T-helper 17 cell (primary cell): ENCODE results near the gene IPO9. TPM values are rescaled to one million over a fixed set of nuclear protein-coding genes. Genes with fewer than 3 reads are reported as not detected.

Experiments used
- ATAC-seq: fragments of 150-1000 bp; cut with Tn5 transposase; 2 replicates; pipeline ENCODE4 v1.10.0; 2021; ENCODE audit warnings: mild to moderate bottlenecking, moderate library complexity
- DNase-seq, 3 donors: peaks; one replicate each; pipeline versions ENCODE4 v3.0.0 to v3.0.0-alpha.2; 2020 to 2021
- H3K9me3 ChIP-seq: one replicate; pipeline ENCODE4 v1.7.0; 2013; ENCODE audit warnings: low read length, mild to moderate bottlenecking; ENCODE audit not compliant: control insufficient read depth, poor library complexity, severe bottlenecking
- H3K27ac Mint-ChIP-seq: one replicate; pipeline ENCODE4 v1.8.0; 2022; ENCODE audit warnings: mild to moderate bottlenecking, moderate library complexity, mixed read lengths
- H3K27me3 Mint-ChIP-seq: one replicate; pipeline ENCODE4 v1.8.0; 2022; ENCODE audit warnings: mixed read lengths
- H3K36me3 Mint-ChIP-seq: one replicate; pipeline ENCODE4 v1.8.0; 2022; ENCODE audit warnings: low read depth, mixed read lengths
- H3K4me1 Mint-ChIP-seq: one replicate; pipeline ENCODE4 v1.8.0; 2022; ENCODE audit warnings: mild to moderate bottlenecking, mixed read lengths
- H3K4me3 Mint-ChIP-seq: one replicate; pipeline ENCODE4 v1.8.0; 2022; ENCODE audit warnings: mild to moderate bottlenecking, moderate library complexity, mixed read lengths
- total RNA-seq, 4 donors: library from RNA in 2 of 4; stranded (reverse) in 2 of 4; gene quantifications; one replicate each; pipeline ENCODE4 v1.2.3 and lab custom pipeline; 2022 to 2026

IPO9 gene
- total RNA-seq, 2 donors from 2014 or later: 24.0 to 29.3 TPM

DNA sequence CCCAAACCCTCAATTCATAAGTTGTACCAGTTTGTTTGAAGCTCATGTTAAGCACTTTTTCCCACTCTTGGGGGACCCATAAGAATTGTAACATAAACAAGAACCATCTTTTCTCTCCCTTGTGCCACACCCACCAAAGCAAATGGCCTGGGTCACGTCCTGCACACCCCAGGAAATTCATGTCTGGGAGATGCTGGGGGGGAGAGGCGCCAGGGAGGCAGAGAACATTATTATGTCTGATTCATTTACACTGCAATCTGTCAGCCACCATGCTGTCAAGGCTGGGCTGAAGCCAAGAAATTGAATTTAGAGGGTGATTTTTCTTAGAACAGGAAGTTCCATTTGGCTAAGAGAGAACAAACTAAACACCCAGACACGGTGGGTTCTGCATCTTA lies 37.2 kb upstream of the IPO9 start:
- no peak for DNase-seq
- Mint-ChIP-seq H3K36me3 (peaks cover 4% of the 10 kb centered on the region), H3K4me1 (peaks cover 4% of the 10 kb centered on the region), H3K4me3 (no peak overlapping the region), H3K27ac (peak overlapping the region; percentile 27), H3K27me3 (no peaks in the 10 kb centered on the region)
- no peak for ATAC-seq
- no peaks in the 10 kb centered on the region for H3K9me3 ChIP-seq

DNA sequence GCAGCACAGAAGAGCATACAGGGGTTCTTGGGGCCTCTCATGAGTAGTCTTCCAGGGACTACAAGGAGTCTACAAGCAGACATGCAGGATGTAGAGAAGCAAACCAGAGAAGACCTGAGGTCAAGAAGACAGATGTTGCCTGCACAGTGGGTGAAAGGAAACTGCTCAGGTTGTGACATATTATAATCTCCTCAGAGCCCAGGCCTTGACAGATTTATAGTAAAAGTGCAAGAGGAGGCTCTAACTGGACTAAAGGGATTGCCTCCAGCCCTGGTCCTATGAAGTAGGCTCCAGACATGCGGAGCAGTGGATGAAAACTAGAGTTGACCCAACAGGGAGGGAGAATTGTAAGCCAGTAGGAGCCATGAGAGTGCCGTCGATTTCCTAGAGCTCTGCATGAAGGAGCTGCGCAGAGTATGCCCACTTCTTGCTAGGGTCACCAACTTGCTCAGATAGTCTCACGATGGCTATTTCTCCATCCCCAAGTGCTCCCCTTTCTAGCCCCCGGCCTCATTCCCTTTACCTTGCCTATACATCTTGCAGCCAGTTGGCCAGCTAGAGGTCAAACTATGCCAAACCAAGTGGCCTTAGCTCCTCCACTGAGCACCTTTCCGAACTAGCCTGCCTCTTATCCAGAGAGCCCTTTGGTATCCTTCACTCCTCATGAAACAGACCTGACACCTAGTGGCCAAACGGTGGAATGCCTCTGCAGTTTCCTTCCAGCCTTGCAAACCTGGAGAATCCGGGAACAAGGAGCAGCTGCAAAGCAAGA lies 36.2 kb upstream of the IPO9 start:
- no peak overlapping the region for H3K4me3 Mint-ChIP-seq
- H3K36me3 Mint-ChIP-seq: peaks cover 5% of the 10 kb centered on the region
- H3K4me1 Mint-ChIP-seq: peaks cover 4% of the 10 kb centered on the region
- H3K27me3 Mint-ChIP-seq: no peaks in the 10 kb centered on the region
- H3K27ac Mint-ChIP-seq: no peak overlapping the region
- DNase-seq (peak in 1 of 3 donors; percentile 33), ATAC-seq (peak; percentile 64)
- no peaks in the 10 kb centered on the region for H3K9me3 ChIP-seq

DNA sequence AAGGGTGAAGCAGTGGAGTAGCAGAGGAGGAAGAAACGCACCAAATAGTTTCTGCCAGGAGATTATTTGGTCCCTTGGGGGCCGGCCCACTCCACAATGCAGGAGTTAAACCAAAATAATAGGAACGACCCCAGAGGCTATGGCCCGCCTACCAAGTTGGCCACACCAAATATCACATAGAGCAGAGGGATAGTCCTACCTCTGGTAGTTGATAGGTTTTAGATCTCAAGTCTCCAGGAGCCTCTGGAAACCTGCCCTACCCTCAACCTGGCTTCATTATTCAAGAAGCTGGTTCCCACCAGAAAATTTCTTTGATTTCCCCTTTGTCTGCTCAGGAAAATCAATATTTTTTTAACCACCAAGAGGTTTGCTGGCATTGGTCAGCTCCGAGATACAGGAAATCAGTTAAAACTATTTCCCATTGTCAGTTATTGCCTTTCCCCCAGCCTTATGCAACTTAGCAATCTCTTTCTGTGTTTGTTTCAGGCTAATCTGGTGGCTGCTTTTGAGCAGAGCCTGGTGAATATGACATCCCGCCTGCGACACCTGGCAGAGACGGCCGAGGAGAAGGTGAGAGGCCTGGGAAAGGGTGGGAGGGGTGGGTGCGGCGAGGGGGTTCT lies 35.5 kb upstream of the IPO9 start:
- Mint-ChIP-seq H3K4me3 (no peak overlapping the region), H3K27ac (no peak overlapping the region), H3K27me3 (no peaks in the 10 kb centered on the region), H3K36me3 (peaks cover 9% of the 10 kb centered on the region), H3K4me1 (peaks cover 4% of the 10 kb centered on the region)
- DNase-seq: no peak
- no peak for ATAC-seq
- no peaks in the 10 kb centered on the region for H3K9me3 ChIP-seq

DNA sequence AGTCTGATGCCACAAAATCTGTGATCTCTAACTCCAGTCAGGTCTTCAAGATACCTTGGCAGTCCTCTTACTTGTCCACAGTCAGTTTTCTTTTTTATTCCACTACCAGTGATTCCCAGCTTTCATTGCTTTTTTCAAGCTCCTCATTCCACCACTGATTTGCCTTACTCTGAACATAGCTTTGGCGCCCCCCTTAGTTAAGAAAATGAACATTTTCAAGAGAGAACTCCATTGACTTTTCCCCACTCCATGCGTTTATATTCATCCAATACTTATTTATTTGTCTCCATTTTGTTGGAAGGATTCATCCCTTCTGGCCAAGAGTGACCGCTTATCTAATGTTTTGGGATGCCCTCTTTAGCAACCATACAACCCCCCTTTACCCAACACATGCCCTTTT lies 33.9 kb upstream of the IPO9 start:
- no peak overlapping the region for H3K27ac Mint-ChIP-seq
- no peaks in the 10 kb centered on the region for H3K27me3 Mint-ChIP-seq
- H3K4me3 Mint-ChIP-seq: no peak overlapping the region
- H3K4me1 Mint-ChIP-seq: peaks cover 4% of the 10 kb centered on the region
- no peaks in the 10 kb centered on the region for H3K9me3 ChIP-seq
- DNase-seq: no peak
- H3K36me3 Mint-ChIP-seq: peaks cover 9% of the 10 kb centered on the region
- ATAC-seq: no peak

DNA sequence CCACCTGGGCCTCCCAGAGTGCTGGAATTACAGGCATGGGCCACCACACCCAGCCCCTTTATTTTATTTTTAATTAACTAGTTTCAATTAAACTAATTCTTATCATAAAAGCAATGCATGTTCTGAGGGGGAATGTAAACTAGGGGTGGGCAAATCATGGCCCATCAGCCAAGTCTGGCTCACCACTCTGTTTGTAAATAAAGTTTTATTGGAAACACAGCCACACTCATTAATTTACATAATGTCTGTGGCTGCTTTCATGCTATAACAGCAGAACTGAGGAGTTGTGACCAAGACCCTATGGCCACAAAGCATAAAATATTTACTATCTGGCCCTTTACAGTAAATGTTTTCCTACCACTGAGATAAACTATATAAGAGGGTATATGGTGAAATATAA lies 28.7 kb upstream of the IPO9 start:
- DNase-seq (no peak), ATAC-seq (no peak)
- Mint-ChIP-seq H3K27me3 (no peaks in the 10 kb centered on the region), H3K36me3 (peaks cover 10% of the 10 kb centered on the region), H3K4me1 (no peaks in the 10 kb centered on the region), H3K4me3 (no peak overlapping the region), H3K27ac (no peak overlapping the region)
- H3K9me3 ChIP-seq: no peaks in the 10 kb centered on the region

DNA sequence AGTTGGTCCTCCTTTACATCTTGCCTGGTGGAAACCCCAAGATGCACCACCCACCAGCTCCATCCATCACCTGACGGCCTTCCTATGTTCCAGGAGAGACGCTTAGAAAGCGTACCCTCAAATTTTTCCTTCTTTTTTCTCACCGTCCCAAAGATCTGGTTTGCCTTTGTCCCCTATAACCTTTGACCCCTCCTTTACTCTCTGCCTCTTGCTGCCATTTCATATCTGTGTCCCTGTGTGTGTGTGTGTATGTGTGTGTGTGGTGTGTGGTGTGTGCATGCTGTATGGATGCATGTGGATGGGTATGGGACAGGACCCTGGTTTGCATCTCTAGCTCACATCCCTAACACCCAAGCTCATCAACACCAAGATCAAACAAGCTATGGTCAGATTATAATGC lies 22.2 kb upstream of the IPO9 start:
- H3K9me3 ChIP-seq: no peaks in the 10 kb centered on the region
- H3K27me3 Mint-ChIP-seq: no peaks in the 10 kb centered on the region
- DNase-seq: no peak
- H3K4me3 Mint-ChIP-seq: no peak overlapping the region
- no peak overlapping the region for H3K27ac Mint-ChIP-seq
- H3K36me3 Mint-ChIP-seq: peaks cover 18% of the 10 kb centered on the region
- ATAC-seq: no peak
- peaks cover 2% of the 10 kb centered on the region for H3K4me1 Mint-ChIP-seq

DNA sequence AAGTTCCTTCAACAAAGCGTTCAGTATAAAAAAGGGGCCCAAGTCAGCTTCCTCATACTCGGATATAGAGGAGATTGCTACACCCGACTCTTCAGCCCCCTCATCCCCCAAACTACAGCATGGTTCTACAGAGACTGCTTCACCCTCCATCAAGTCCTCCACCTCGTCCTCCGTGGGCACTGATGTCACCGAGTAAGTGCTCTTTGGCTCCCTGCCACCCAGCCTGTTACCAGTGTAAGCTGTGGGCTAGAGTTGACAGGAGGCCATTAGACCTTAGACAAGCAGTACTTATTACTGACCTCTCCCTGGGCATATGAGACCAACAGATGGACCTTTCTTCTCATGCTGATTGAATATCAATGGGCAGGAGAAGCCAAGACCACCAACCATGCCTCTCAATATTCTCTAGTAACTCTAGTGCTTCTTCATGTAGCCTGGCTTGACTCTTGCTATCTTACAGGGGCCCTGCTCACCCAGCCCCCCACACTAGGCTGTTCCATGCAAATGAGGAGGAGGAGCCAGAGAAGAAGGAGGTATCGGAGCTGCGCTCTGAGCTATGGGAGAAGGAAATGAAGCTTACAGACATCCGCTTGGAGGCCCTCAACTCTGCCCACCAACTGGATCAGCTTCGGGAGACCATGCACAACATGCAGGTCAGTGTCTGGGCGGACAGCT lies 20.9 kb upstream of the IPO9 start:
- peaks cover 2% of the 10 kb centered on the region for H3K4me1 Mint-ChIP-seq
- no peaks in the 10 kb centered on the region for H3K9me3 ChIP-seq
- peak overlapping the region; percentile 54 for H3K27ac Mint-ChIP-seq
- no peak for DNase-seq
- peaks cover 18% of the 10 kb centered on the region for H3K36me3 Mint-ChIP-seq
- ATAC-seq: no peak
- H3K27me3 Mint-ChIP-seq: no peaks in the 10 kb centered on the region
- H3K4me3 Mint-ChIP-seq: no peak overlapping the region

DNA sequence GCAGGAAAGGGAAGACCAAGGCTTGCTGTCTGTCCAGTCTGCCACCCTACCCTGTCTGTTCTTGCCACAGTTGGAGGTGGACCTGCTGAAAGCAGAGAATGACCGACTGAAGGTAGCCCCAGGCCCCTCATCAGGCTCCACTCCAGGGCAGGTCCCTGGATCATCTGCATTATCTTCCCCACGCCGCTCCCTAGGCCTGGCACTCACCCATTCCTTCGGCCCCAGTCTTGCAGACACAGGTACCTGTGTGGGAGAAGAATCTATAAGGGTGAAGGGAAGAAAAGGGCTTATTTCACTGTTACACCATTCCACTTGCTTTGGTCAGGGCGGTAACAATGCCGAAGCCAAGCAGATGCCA lies 20.3 kb upstream of the IPO9 start:
- H3K27ac Mint-ChIP-seq: no peak overlapping the region
- no peaks in the 10 kb centered on the region for H3K9me3 ChIP-seq
- H3K4me3 Mint-ChIP-seq: no peak overlapping the region
- peaks cover 2% of the 10 kb centered on the region for H3K4me1 Mint-ChIP-seq
- no peaks in the 10 kb centered on the region for H3K27me3 Mint-ChIP-seq
- ATAC-seq (no peak), DNase-seq (no peak)
- peaks cover 18% of the 10 kb centered on the region for H3K36me3 Mint-ChIP-seq

DNA sequence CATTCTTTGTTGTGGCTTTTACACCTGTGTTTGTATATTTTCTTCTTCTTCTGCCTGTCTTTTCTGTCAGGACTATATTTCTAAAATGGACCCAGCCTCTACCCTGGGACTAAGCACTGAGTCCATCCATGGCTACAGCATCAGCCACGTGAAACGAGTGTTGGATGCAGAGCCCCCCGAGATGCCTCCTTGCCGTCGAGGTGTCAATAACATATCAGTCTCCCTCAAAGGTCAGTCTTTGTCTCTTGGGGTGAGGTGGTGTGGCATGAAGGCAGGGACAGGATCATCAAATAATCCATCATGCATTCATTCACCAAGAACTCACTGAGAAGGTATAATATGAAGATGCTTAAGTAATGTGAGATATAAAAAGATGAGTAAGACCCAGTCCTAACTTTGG lies 19.1 kb upstream of the IPO9 start:
- H3K36me3 Mint-ChIP-seq: peaks cover 15% of the 10 kb centered on the region
- no peak overlapping the region for H3K27ac Mint-ChIP-seq

DNA sequence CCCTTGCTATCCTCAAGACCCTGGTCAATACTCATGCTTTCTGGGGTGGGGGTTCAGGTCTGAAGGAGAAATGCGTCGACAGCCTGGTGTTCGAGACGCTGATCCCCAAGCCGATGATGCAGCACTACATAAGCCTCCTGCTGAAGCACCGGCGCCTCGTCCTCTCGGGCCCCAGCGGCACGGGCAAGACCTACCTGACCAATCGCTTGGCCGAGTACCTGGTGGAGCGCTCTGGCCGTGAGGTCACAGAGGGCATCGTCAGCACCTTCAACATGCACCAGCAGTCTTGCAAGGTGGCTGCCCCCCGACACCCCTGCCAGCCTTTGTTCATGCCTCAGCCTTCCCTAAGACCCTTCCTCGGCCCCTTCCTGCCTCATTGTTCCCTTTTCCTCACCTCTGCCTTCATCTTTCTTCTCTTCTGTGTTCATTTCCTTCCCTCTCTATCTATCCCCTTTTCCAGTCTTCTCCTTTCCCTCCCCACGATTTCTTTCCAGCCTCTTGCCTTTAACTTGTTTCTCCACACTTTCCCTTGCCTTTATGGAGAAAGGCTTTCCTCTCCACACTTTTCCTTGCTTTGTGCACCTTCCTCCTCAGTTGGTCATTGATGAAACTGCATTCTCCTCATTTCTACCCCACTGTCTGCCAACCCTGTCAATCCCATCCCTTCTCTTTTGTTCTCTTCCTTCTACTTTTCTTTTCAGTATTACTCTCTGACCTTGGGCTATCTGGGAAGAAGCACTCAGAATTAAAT lies 18.3 kb upstream of the IPO9 start:
- Mint-ChIP-seq H3K4me1 (peaks cover 2% of the 10 kb centered on the region), H3K36me3 (peaks cover 18% of the 10 kb centered on the region), H3K4me3 (no peak overlapping the region), H3K27ac (no peak overlapping the region), H3K27me3 (no peaks in the 10 kb centered on the region)
- no peak for ATAC-seq
- no peaks in the 10 kb centered on the region for H3K9me3 ChIP-seq
- DNase-seq: no peak

More for the DNA sequence above, 19.1 kb upstream of the IPO9 start:
- Mint-ChIP-seq H3K4me1 (peaks cover 2% of the 10 kb centered on the region), H3K27me3 (no peaks in the 10 kb centered on the region), H3K4me3 (no peak overlapping the region)
- DNase-seq: no peak
- H3K9me3 ChIP-seq: no peaks in the 10 kb centered on the region
- ATAC-seq: no peak

DNA sequence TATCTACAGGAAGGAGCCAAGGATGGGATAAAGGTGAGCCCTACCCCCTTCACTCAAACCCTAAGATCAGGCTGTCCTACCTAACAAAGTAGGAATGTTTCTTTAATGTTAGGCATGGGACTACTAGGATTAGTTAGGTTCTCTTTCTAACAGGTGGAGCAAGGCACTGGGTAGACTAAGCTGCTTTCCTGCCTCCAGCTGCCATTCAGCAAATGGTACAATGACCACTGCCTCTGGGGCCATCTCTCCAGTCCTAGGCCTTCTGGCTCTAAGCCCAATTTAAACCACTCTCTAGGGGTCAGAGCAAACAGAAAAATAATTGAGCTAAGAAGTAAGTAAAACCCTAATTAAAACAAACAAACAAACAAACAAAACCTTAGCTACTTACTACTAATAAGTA lies 15.7 kb upstream of the IPO9 start:
- Mint-ChIP-seq H3K4me1 (peaks cover 2% of the 10 kb centered on the region), H3K36me3 (peaks cover 20% of the 10 kb centered on the region), H3K4me3 (no peak overlapping the region), H3K27ac (no peak overlapping the region), H3K27me3 (no peaks in the 10 kb centered on the region)
- DNase-seq (no peak), ATAC-seq (no peak)
- H3K9me3 ChIP-seq: no peaks in the 10 kb centered on the region

DNA sequence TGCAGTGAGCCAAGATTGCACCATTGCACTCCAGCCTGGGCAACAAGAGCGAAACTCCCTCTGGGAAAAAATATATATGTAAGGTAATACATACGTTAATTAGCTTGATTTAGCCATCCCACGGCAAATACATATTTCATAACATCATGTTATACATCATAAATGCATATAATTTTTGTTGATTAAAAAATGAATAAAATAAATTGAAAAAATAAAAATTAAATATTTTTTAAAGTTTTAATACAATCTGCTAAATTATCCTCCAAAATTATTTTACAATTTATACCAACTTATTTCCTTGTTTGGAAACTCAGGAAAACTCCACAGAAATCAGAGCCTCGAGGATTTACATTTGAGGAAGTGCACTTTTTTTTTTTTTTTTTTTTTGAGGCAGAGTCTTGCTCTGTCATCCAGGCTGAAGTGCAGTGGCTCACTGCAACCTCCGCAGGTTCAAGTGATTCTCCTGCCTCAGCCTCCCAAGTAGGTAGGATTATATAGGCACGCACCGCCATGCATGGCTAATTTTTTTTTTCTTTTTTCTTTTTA lies 12.6 kb upstream of the IPO9 start:
- Mint-ChIP-seq H3K27ac (no peak overlapping the region), H3K27me3 (no peaks in the 10 kb centered on the region), H3K4me3 (no peak overlapping the region), H3K4me1 (no peaks in the 10 kb centered on the region), H3K36me3 (peaks cover 9% of the 10 kb centered on the region)
- ATAC-seq (no peak), DNase-seq (no peak)
- no peaks in the 10 kb centered on the region for H3K9me3 ChIP-seq
